H9 (cell line): ENCODE measurements around the gene SOD1. TPM values are rescaled to one million over a fixed set of nuclear protein-coding genes. Genes with fewer than 3 reads are reported as not detected.

Experiments
- DNase-seq: peaks from one replicate; pipeline ENCODE4 v3.0.0-alpha.2; 2017
- H2AFZ ChIP-seq: one replicate; pipeline ENCODE4 v1.6.1; 2013; ENCODE audit warnings: mild to moderate bottlenecking, low read length, control low read depth, moderate library complexity
- H2AK5ac ChIP-seq: 2 replicates; pipeline ENCODE4 v1.6.1; 2013; ENCODE audit warnings: low read length, control low read depth, mixed read lengths; ENCODE audit not compliant: insufficient read length
- H2BK120ac ChIP-seq: one replicate; pipeline ENCODE4 v1.6.1; 2013; ENCODE audit warnings: low read depth, mild to moderate bottlenecking, low read length, control low read depth, inconsistent platforms; ENCODE audit not compliant: poor library complexity, severe bottlenecking
- H2BK12ac ChIP-seq: 2 replicates; pipeline ENCODE4 v1.6.1; 2013; ENCODE audit warnings: low read length, control low read depth, mixed read lengths, low read depth; ENCODE audit not compliant: insufficient read length
- H2BK15ac ChIP-seq: 2 replicates; pipeline ENCODE4 v1.6.1; 2013; ENCODE audit warnings: low read depth, low read length, control low read depth
- H2BK20ac ChIP-seq: one replicate; pipeline ENCODE4 v1.6.1; 2013; ENCODE audit warnings: low read depth, mild to moderate bottlenecking, low read length, control low read depth, inconsistent platforms; ENCODE audit not compliant: poor library complexity, severe bottlenecking
- H2BK5ac ChIP-seq: 2 replicates; pipeline ENCODE4 v1.6.1; 2013; ENCODE audit warnings: low read length, control low read depth, mixed read lengths; ENCODE audit not compliant: insufficient read length
- H3K14ac ChIP-seq: 2 replicates; pipeline ENCODE4 v1.6.1; 2013; ENCODE audit warnings: low read length, control low read depth; ENCODE audit not compliant: insufficient read depth
- H3K18ac ChIP-seq: 2 replicates; pipeline ENCODE4 v1.6.1; 2013; ENCODE audit warnings: low read depth, mild to moderate bottlenecking, mixed read lengths, low read length, control low read depth; ENCODE audit not compliant: insufficient read length
- H3K23ac ChIP-seq: 2 replicates; pipeline ENCODE4 v1.6.1; 2013; ENCODE audit warnings: low read length, control low read depth, mixed read lengths, low read depth; ENCODE audit not compliant: insufficient read length
- H3K23me2 ChIP-seq: 2 replicates; pipeline ENCODE4 v1.6.1; 2013; ENCODE audit warnings: low read depth, mild to moderate bottlenecking, mixed read lengths, low read length, control low read depth; ENCODE audit not compliant: insufficient read length, poor library complexity, severe bottlenecking
- H3K27ac ChIP-seq: 2 replicates; pipeline ENCODE4 v1.5.1; 2013; ENCODE audit warnings: low read length, control low read depth, mixed read lengths, low read depth; ENCODE audit not compliant: insufficient read length
- H3K27me3 ChIP-seq: 2 replicates; pipeline ENCODE4 v1.6.1; 2013; ENCODE audit warnings: low read length, control low read depth, inconsistent platforms; ENCODE audit not compliant: insufficient read depth
- H3K4ac ChIP-seq: 2 replicates; pipeline ENCODE4 v1.6.1; 2013; ENCODE audit warnings: low read depth, mild to moderate bottlenecking, control low read depth, inconsistent platforms, low read length, moderate library complexity
- H3K4me1 ChIP-seq: 2 replicates; pipeline ENCODE4 v1.6.1; 2013; ENCODE audit warnings: low read length, control low read depth, inconsistent platforms; ENCODE audit not compliant: insufficient read depth
- H3K4me2 ChIP-seq: 2 replicates; pipeline ENCODE4 v1.6.1; 2013; ENCODE audit warnings: low read length, control low read depth, mixed read lengths; ENCODE audit not compliant: insufficient read length, insufficient read depth
- H3K56ac ChIP-seq: 2 replicates; pipeline ENCODE4 v1.6.1; 2013; ENCODE audit warnings: low read depth, mild to moderate bottlenecking, mixed read lengths, low read length, control low read depth; ENCODE audit not compliant: insufficient read length
- H3K79me1 ChIP-seq: 2 replicates; pipeline ENCODE4 v1.6.1; 2013; ENCODE audit warnings: low read depth, mild to moderate bottlenecking, moderate library complexity, low read length, control low read depth, inconsistent platforms; ENCODE audit not compliant: insufficient read depth, poor library complexity, severe bottlenecking
- H3K79me2 ChIP-seq: 2 replicates; pipeline ENCODE4 v1.6.1; 2013; ENCODE audit warnings: low read length, control low read depth, inconsistent platforms; ENCODE audit not compliant: insufficient read depth
- H3K9ac ChIP-seq: 2 replicates; pipeline ENCODE4 v1.6.1; 2013; ENCODE audit warnings: low read length, control low read depth, mixed read lengths; ENCODE audit not compliant: insufficient read length; ENCODE audit errors: extremely low read depth
- H3K9me3 ChIP-seq: one replicate; pipeline ENCODE4 v1.6.1; 2013; ENCODE audit warnings: low read depth, low read length, inconsistent platforms; ENCODE audit not compliant: control insufficient read depth
- H3T11ph ChIP-seq: one replicate; pipeline ENCODE4 v1.6.1; 2013; ENCODE audit warnings: mild to moderate bottlenecking, low read length, control low read depth, inconsistent platforms
- H4K20me1 ChIP-seq: one replicate; pipeline ENCODE4 v1.6.1; 2013; ENCODE audit not compliant: control insufficient read depth, insufficient read length, insufficient read depth
- H4K5ac ChIP-seq: 2 replicates; pipeline ENCODE4 v1.6.1; 2013; ENCODE audit warnings: low read depth, mild to moderate bottlenecking, mixed read lengths, low read length, control low read depth; ENCODE audit not compliant: insufficient read length
- H4K8ac ChIP-seq: replicated peaks from 2 replicates; pipeline ENCODE4 v1.6.1; 2013; ENCODE audit warnings: low read length, control low read depth, mixed read lengths, low read depth; ENCODE audit not compliant: insufficient read length
- H4K91ac ChIP-seq: 2 replicates; pipeline ENCODE4 v1.6.1; 2013; ENCODE audit warnings: low read depth, mild to moderate bottlenecking, moderate library complexity, mixed read lengths, low read length, control low read depth; ENCODE audit not compliant: insufficient read length
- H3K27ac Mint-ChIP-seq, 3 experiments: 2 replicates in 2 of 3; 3 replicates in 1 of 3; pipeline ENCODE4 v1.8.0; 2020 to 2021; ENCODE audit warnings: mixed read lengths in 3 of 3, mild to moderate bottlenecking in 1 of 3, moderate library complexity in 1 of 3
- H3K27me3 Mint-ChIP-seq: 2 replicates; pipeline ENCODE4 v1.8.0; 2021; ENCODE audit warnings: low read depth, mild to moderate bottlenecking, moderate library complexity, mixed read lengths
- H3K36me3 Mint-ChIP-seq, 3 experiments: 2 replicates in 2 of 3; 3 replicates in 1 of 3; pipeline ENCODE4 v1.8.0; 2020 to 2021; ENCODE audit warnings: low read depth in 3 of 3, mixed read lengths in 3 of 3; ENCODE audit not compliant: insufficient read depth in 1 of 3
- H3K4me1 Mint-ChIP-seq, 2 experiments: 2 replicates each; pipeline ENCODE4 v1.8.0; 2020; ENCODE audit warnings: mixed read lengths in 2 of 2
- H3K4me3 Mint-ChIP-seq, 2 experiments: 2 replicates in 1 of 2; 3 replicates in 1 of 2; pipeline ENCODE4 v1.8.0; 2020 to 2021; ENCODE audit warnings: mild to moderate bottlenecking in 2 of 2, mixed read lengths in 2 of 2, moderate library complexity in 1 of 2
- H3K9me3 Mint-ChIP-seq, 2 experiments: 2 replicates in 1 of 2; 3 replicates in 1 of 2; pipeline ENCODE4 v1.8.0; 2020; ENCODE audit warnings: mild to moderate bottlenecking in 2 of 2, mixed read lengths in 2 of 2, moderate library complexity in 1 of 2
- WGBS: extraction: QIAGEN DNeasy Blood & Tissue Kit; methylation state at CpG from one replicate; pipeline ENCODE4 v1.1.7; 2013; ENCODE audit warnings: missing lambda C conversion rate, low lambda C conversion rate, mixed read lengths; ENCODE audit not compliant: insufficient read length; ENCODE audit errors: extremely low coverage; 5-methylcytosine and 5-hydroxymethylcytosine counted together
- total RNA-seq: library from RNA; stranded (reverse); gene quantifications from 2 replicates; pipeline ENCODE4 v1.2.1, GENCODE V29; 2021
- TF ChIP-seq, protein P1 (sequence below): fragments of 200-600 bp; sonication (generic); conservative IDR thresholded peaks from 3 replicates; pipeline ENCODE4 v1.8.0; 2021; ENCODE audit warnings: antibody characterized with exemption, mild to moderate bottlenecking

Gene SOD1
- total RNA-seq, 1 experiment from 2014 or later, result 201 TPM

- Histone ChIP-seq H2AFZ (no peak overlapping the region), H2AK5ac (no peak overlapping the region), H3K79me2 (peaks cover 14% of the 10 kb centered on the region; the same call in 1 of the 2 replicates), H3K14ac (no peak overlapping the region), H3K56ac (no peak overlapping the region), H3K4me2 (no peak overlapping the region), H3K23ac (no peak overlapping the region), H4K8ac (no peak overlapping the region), H2BK120ac (no peak overlapping the region), H2BK12ac (no peak overlapping the region), H2BK15ac (no peak overlapping the region), H4K20me1 (no peaks in the 10 kb centered on the region), H3K79me1 (no peaks in the 10 kb centered on the region), H3K9ac (no peak overlapping the region), H3K4me1 (no peaks in the 10 kb centered on the region), H3K18ac (no peak overlapping the region), H3K9me3 (no peaks in the 10 kb centered on the region), H3K27ac (no peak overlapping the region), H2BK20ac (no peak overlapping the region), H4K5ac (no peak overlapping the region), H3K4ac (no peak overlapping the region), H3T11ph (no peak overlapping the region), H4K91ac (no peak overlapping the region), H3K23me2 (peaks cover 4% of the 10 kb centered on the region), H3K27me3 (no peaks in the 10 kb centered on the region), H2BK5ac (no peak overlapping the region)
- peaks cover 0 to 3% of the 10 kb centered on the region in 2 experiments; a peak in 1 of 5 replicates for H3K9me3 Mint-ChIP-seq
- no peak for DNase-seq
- H3K4me1 Mint-ChIP-seq, result peaks cover 21 to 22% of the 10 kb centered on the region in 2 experiments
- peaks cover 19 to 26% (median 23%) of the 10 kb centered on the region in 3 experiments for H3K36me3 Mint-ChIP-seq
- WGBS, result 100% methylated on average over 1 of the region's 9 CpGs
- TF ChIP-seq, protein P1, sequence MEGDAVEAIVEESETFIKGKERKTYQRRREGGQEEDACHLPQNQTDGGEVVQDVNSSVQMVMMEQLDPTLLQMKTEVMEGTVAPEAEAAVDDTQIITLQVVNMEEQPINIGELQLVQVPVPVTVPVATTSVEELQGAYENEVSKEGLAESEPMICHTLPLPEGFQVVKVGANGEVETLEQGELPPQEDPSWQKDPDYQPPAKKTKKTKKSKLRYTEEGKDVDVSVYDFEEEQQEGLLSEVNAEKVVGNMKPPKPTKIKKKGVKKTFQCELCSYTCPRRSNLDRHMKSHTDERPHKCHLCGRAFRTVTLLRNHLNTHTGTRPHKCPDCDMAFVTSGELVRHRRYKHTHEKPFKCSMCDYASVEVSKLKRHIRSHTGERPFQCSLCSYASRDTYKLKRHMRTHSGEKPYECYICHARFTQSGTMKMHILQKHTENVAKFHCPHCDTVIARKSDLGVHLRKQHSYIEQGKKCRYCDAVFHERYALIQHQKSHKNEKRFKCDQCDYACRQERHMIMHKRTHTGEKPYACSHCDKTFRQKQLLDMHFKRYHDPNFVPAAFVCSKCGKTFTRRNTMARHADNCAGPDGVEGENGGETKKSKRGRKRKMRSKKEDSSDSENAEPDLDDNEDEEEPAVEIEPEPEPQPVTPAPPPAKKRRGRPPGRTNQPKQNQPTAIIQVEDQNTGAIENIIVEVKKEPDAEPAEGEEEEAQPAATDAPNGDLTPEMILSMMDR, result no peak
- no peak overlapping the region for H3K4me3 Mint-ChIP-seq
- peaks cover 2% of the 10 kb centered on the region; the same call in 1 of the 2 replicates for H3K27me3 Mint-ChIP-seq
- no peak overlapping the region for H3K27ac Mint-ChIP-seq
Measured at GRCh38 chr21:31658053-31658452, 1.4 kb upstream of the SOD1 start.
